PC-3 (cell line): ENCODE results near the gene PPP1R3F. TPM values are rescaled to one million over a fixed set of nuclear protein-coding genes. Genes with fewer than 3 reads are reported as not detected.
A peak's percentile ranks its signal among the peaks of the same experiment; 100 is the strongest.

Experiments used
- ATAC-seq: fragments of 200-7000 bp; cut with Tn5 transposase; 2 replicates; pipeline ENCODE4 v1.9.1; 2020; ENCODE audit warnings: mild to moderate bottlenecking, moderate library complexity
- BruUV-seq: library from RNA; stranded (reverse); fragments of 400-500 nt; replicated peaks from 2 replicates; lab custom pipeline; 2021; lab: Mats Ljungman, UMichigan
- CTCF ChIA-PET: fragments of 300-600 bp; sonication (Branson Sonifier 250); formaldehyde crosslinking; loops from one replicate; lab custom pipeline; 2022; ENCODE audit warnings: antibody characterized with exemption; lab: Charles Lee
- POLR2A ChIA-PET: fragments of 300-600 bp; sonication (Branson Sonifier 250); formaldehyde crosslinking; loops from one replicate; lab custom pipeline; 2022; ENCODE audit warnings: antibody characterized with exemption; ENCODE audit not compliant: unreplicated experiment; lab: Charles Lee
- DNase-seq: peaks from one replicate; pipeline ENCODE4 v3.0.0-alpha.2; 2015
- H2AFZ ChIP-seq: fragments of 300-600 bp; sonication (generic); 2 replicates; pipeline ENCODE4 v1.6.0; 2016; ENCODE audit warnings: antibody characterized with exemption, low read length
- H3F3A ChIP-seq: fragments of 300-600 bp; sonication (generic); one replicate; pipeline ENCODE4 v1.6.0; 2017; ENCODE audit warnings: antibody characterized with exemption, low read length, control low read depth, mild to moderate bottlenecking; ENCODE audit not compliant: unreplicated experiment
- H3K27ac ChIP-seq: fragments of 300-600 bp; sonication (generic); 2 replicates; pipeline ENCODE4 v1.5.1; 2016; ENCODE audit warnings: mild to moderate bottlenecking, low read length
- H3K27me3 ChIP-seq: fragments of 300-600 bp; sonication (generic); 2 replicates; pipeline ENCODE4 v1.6.1; 2016; ENCODE audit warnings: low read length, mixed read lengths
- H3K36me3 ChIP-seq: fragments of 300-600 bp; sonication (generic); 2 replicates; pipeline ENCODE4 v1.6.1; 2016; ENCODE audit warnings: low read depth, mixed run types, low read length, mixed read lengths
- H3K4me1 ChIP-seq: fragments of 300-600 bp; sonication (generic); 2 replicates; pipeline ENCODE4 v1.5.1; 2016; ENCODE audit warnings: low read length; ENCODE audit not compliant: insufficient read depth
- H3K4me2 ChIP-seq: fragments of 300-600 bp; sonication (generic); 2 replicates; pipeline ENCODE4 v1.6.0; 2016; ENCODE audit warnings: low read length
- H3K4me3 ChIP-seq: fragments of 300-600 bp; sonication (generic); 2 replicates; pipeline ENCODE4 v1.5.1; 2016; ENCODE audit warnings: mild to moderate bottlenecking, low read length, mixed read lengths
- H3K79me2 ChIP-seq: fragments of 300-600 bp; sonication (generic); 2 replicates; pipeline ENCODE4 v1.6.1; 2017; ENCODE audit warnings: low read length, mixed read lengths
- H3K9ac ChIP-seq: fragments of 300-600 bp; sonication (generic); 2 replicates; pipeline ENCODE4 v1.6.0; 2016; ENCODE audit warnings: mild to moderate bottlenecking, low read length
- H3K9me2 ChIP-seq: fragments of 300-600 bp; sonication (generic); replicated peaks from 2 replicates; pipeline ENCODE4 v1.6.1; 2016; ENCODE audit warnings: mixed run types, low read length, mixed read lengths
- H3K9me3 ChIP-seq: fragments of 300-600 bp; sonication (generic); 2 replicates; pipeline ENCODE4 v1.6.1; 2016; ENCODE audit warnings: low read length, mixed read lengths
- H4K20me1 ChIP-seq: fragments of 300-600 bp; sonication (generic); 2 replicates; pipeline ENCODE4 v1.6.1; 2016; ENCODE audit warnings: low read length, mixed read lengths
- CTCF ChIP-seq: fragments of 300-600 bp; sonication (generic); conservative IDR thresholded peaks from 2 replicates; pipeline ENCODE4 v1.5.1; 2017; ENCODE audit warnings: antibody characterized with exemption, low read depth, mild to moderate bottlenecking, low read length
- EZH2 ChIP-seq: fragments of 300-600 bp; sonication (generic); IDR thresholded peaks from one replicate; pipeline ENCODE4 v1.6.1; 2017; ENCODE audit warnings: antibody characterized with exemption, mild to moderate bottlenecking, low read length; ENCODE audit not compliant: unreplicated experiment
- EZH2phosphoT487 ChIP-seq: fragments of 300-600 bp; sonication (generic); IDR thresholded peaks from 2 replicates; pipeline ENCODE4 v1.6.1; 2018; ENCODE audit warnings: mild to moderate bottlenecking, antibody characterized with exemption, low read length, borderline replicate concordance
- intact Hi-C: fragments of 100-400 bp; cut with micrococcal nuclease; formaldehyde crosslinking; loops from 2 replicates; pipeline ENCODE4 v1.9.0; 2023
- total RNA-seq: library from RNA; depleted of rRNA; stranded (reverse); fragments of >200 nt; gene quantifications from 2 replicates; pipeline ENCODE4 v1.2.3, GENCODE V29; 2014

Gene PPP1R3F
- total RNA-seq, 1 experiment from 2014 or later, result 11.8 TPM

DNA sequence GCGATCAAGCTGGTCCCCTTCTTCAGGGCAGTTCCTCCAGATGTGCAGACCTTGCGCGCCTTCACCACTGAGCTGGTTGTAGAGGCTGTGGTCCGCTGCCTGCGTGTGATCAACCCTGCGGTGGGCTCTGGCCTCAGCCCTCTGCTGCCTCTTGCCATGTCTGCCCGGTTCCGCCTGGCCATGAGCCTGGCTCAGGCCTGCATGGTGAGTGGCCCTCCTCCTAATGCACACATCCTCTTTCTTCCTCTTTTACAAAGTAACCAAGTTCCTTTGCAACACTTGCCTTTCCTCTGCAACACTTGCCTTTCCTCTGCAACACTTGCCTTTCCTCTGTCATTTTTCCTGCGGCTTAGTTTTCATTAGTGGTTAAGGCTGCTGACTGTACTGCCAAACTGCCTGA, 32.5 kb upstream of the PPP1R3F start:
- ChIA-PET POLR2A (no interaction called here), CTCF (no interaction called here)
- TF ChIP-seq CTCF (no peak), EZH2phosphoT487 (no peak), EZH2 (no peak)
- no peaks in the 10 kb centered on the region for H3K9me3 ChIP-seq
- H3K4me1 ChIP-seq, result no peaks in the 10 kb centered on the region; the same call in 1 of the 2 replicates
- no peaks in the 10 kb centered on the region for H4K20me1 ChIP-seq
- no peak overlapping the region for H3K27ac ChIP-seq
- no TSS peak for BruUV-seq
- no peaks in the 10 kb centered on the region for H3F3A ChIP-seq
- ATAC-seq, result no peak
- peaks cover 4% of the 10 kb centered on the region; the same call in 1 of the 2 replicates for H3K79me2 ChIP-seq
- intact Hi-C loops, result no loop called here
- H3K36me3 ChIP-seq, result no peaks in the 10 kb centered on the region
- DNase-seq, result no peak
- H3K27me3 ChIP-seq, result no peaks in the 10 kb centered on the region
- no peak overlapping the region for H3K9ac ChIP-seq
- no peaks in the 10 kb centered on the region for H3K9me2 ChIP-seq
- no peak overlapping the region for H3K4me3 ChIP-seq
- no peak overlapping the region for H3K4me2 ChIP-seq
- H2AFZ ChIP-seq, result no peak overlapping the region

GRCh38 chrX:49238735-49239134, 30.9 kb upstream of the PPP1R3F start:
- no TSS peak for BruUV-seq
- Histone ChIP-seq H4K20me1 (no peaks in the 10 kb centered on the region), H3K27me3 (no peaks in the 10 kb centered on the region), H3K79me2 (peaks cover 4% of the 10 kb centered on the region; the same call in 1 of the 2 replicates), H2AFZ (no peak overlapping the region), H3K4me2 (no peak overlapping the region), H3K9me3 (no peaks in the 10 kb centered on the region), H3K9ac (no peak overlapping the region), H3F3A (no peaks in the 10 kb centered on the region), H3K4me1 (peaks cover 9% of the 10 kb centered on the region), H3K27ac (no peak overlapping the region), H3K36me3 (no peaks in the 10 kb centered on the region), H3K4me3 (no peak overlapping the region), H3K9me2 (no peaks in the 10 kb centered on the region)
- TF ChIP-seq CTCF, result no peak
- no peak for TF ChIP-seq EZH2phosphoT487
- no peak for TF ChIP-seq EZH2
- ChIA-PET POLR2A (no interaction called here), CTCF (no interaction called here)
- DNase-seq, result no peak
- no peak for ATAC-seq
- intact Hi-C loops, result no loop called here

GRCh38 chrX:49242545-49243066, 27.0 kb upstream of the PPP1R3F start:
- H3K27ac ChIP-seq, result no peak overlapping the region; the same call in 1 of the 2 replicates
- DNase-seq (peak; percentile 45), ATAC-seq (peak; percentile 65; the same call in 1 of the 2 replicates)
- TF ChIP-seq EZH2 (no peak), EZH2phosphoT487 (no peak), CTCF (no peak)
- H3K9me3 ChIP-seq, result no peaks in the 10 kb centered on the region
- no peak overlapping the region for H3K9ac ChIP-seq
- peaks cover 9% of the 10 kb centered on the region for H3K4me1 ChIP-seq
- POLR2A ChIA-PET, result no interaction called here
- no peak overlapping the region for H3K4me3 ChIP-seq
- H3K36me3 ChIP-seq, result no peaks in the 10 kb centered on the region
- CTCF ChIA-PET, result no interaction called here
- no peaks in the 10 kb centered on the region for H3K79me2 ChIP-seq
- intact Hi-C loops, result no loop called here
- H3K4me2 ChIP-seq, result no peak overlapping the region
- BruUV-seq, result no TSS peak
- H3K9me2 ChIP-seq, result no peaks in the 10 kb centered on the region
- H3K27me3 ChIP-seq, result no peaks in the 10 kb centered on the region
- no peaks in the 10 kb centered on the region for H3F3A ChIP-seq
- H2AFZ ChIP-seq, result no peak overlapping the region
- H4K20me1 ChIP-seq, result no peaks in the 10 kb centered on the region
